T-helper 2 cell (primary cell): ENCODE results near the gene IFITM2.
"Not testable (repeated sequence)": the region's sequence is repeated elsewhere in the genome, so short reads cannot be mapped to it uniquely, and the experiment has no call there.

Experiments
- DNase-seq, 5 experiments: peaks; one replicate each; pipeline versions ENCODE4 v3.0.0 to v3.0.0-alpha.2; 2012 to 2022

IFITM2 gene

GRCh38 chr11:325796-326591, 18.4 kb downstream of the IFITM2 start:
- no peak for DNase-seq

- no peak for DNase-seq
Measured at GRCh38 chr11:326592-326841, 18.9 kb downstream of the IFITM2 start.

- DNase-seq, result peak in 3 of 5 experiments; percentile 53 to 83 (median 77)
Measured at GRCh38 chr11:326842-327580, 19.4 kb downstream of the IFITM2 start.

- DNase-seq, result no peak
Measured at GRCh38 chr11:327581-327923, 19.9 kb downstream of the IFITM2 start.

- no peak for DNase-seq
Measured at GRCh38 chr11:328012-328411, 20.4 kb downstream of the IFITM2 start.

GRCh38 chr11:328516-329100, 21.0 kb downstream of the IFITM2 start:
- not testable (repeated sequence) for DNase-seq

- no peak for DNase-seq
Measured at GRCh38 chr11:329886-330253, 22.3 kb downstream of the IFITM2 start.

GRCh38 chr11:330307-330693, 22.7 kb downstream of the IFITM2 start:
- DNase-seq, result no peak

- DNase-seq, result peak in 1 of 5 experiments; percentile 48
Measured at GRCh38 chr11:330694-331357, 23.2 kb downstream of the IFITM2 start.

- DNase-seq, result no peak
Measured at GRCh38 chr11:331358-332060, 23.9 kb downstream of the IFITM2 start.

GRCh38 chr11:332651-333480, 25.2 kb downstream of the IFITM2 start:
- DNase-seq, result no peak

- DNase-seq, result not testable (repeated sequence)
Measured at GRCh38 chr11:333616-334263, 26.1 kb downstream of the IFITM2 start.

- no peak for DNase-seq
Measured at GRCh38 chr11:334264-334994, 26.8 kb downstream of the IFITM2 start.

- no peak for DNase-seq
Measured at GRCh38 chr11:335779-336658, 28.4 kb downstream of the IFITM2 start.

GRCh38 chr11:336659-337198, 29.1 kb downstream of the IFITM2 start:
- DNase-seq, result no peak

- DNase-seq, result no peak
Measured at GRCh38 chr11:337711-338110, 30.1 kb downstream of the IFITM2 start.

GRCh38 chr11:339963-340362, 32.3 kb downstream of the IFITM2 start:
- no peak for DNase-seq

- DNase-seq, result no peak
Measured at GRCh38 chr11:340539-341512, 33.2 kb downstream of the IFITM2 start.
